BE2C (cell line): ENCODE data around the gene SUPT4H1.
A peak's percentile ranks its signal among the peaks of the same experiment; 100 is the strongest.

Experiments used
- DNase-seq: peaks from one replicate; pipeline ENCODE4 v3.0.0-alpha.2; 2020
- H3K27me3 ChIP-seq: fragments of 250-450 bp; sonication (Bioruptor Pico); 2 replicates; pipeline ENCODE4 v1.5.1; 2020; ENCODE audit warnings: mild to moderate bottlenecking
- H3K36me3 ChIP-seq: fragments of 250-450 bp; sonication (Bioruptor Pico); 2 replicates; pipeline ENCODE4 v1.5.1; 2020; ENCODE audit warnings: mild to moderate bottlenecking
- H3K4me1 ChIP-seq: fragments of 250-450 bp; sonication (Bioruptor Pico); 2 replicates; pipeline ENCODE4 v1.5.1; 2020
- H3K4me3 ChIP-seq: 2 replicates; pipeline ENCODE4 v1.5.1; 2011; ENCODE audit warnings: low read depth, low read length
- H3K9me3 ChIP-seq: fragments of 250-450 bp; sonication (Bioruptor Pico); 2 replicates; pipeline ENCODE4 v1.5.1; 2020
- TF ChIP-seq, protein P1 (sequence below): IDR thresholded peaks from 2 replicates; pipeline ENCODE4 v1.5.1; 2012; ENCODE audit warnings: mild to moderate bottlenecking, low read depth, low read length

The SUPT4H1 gene

DNA sequence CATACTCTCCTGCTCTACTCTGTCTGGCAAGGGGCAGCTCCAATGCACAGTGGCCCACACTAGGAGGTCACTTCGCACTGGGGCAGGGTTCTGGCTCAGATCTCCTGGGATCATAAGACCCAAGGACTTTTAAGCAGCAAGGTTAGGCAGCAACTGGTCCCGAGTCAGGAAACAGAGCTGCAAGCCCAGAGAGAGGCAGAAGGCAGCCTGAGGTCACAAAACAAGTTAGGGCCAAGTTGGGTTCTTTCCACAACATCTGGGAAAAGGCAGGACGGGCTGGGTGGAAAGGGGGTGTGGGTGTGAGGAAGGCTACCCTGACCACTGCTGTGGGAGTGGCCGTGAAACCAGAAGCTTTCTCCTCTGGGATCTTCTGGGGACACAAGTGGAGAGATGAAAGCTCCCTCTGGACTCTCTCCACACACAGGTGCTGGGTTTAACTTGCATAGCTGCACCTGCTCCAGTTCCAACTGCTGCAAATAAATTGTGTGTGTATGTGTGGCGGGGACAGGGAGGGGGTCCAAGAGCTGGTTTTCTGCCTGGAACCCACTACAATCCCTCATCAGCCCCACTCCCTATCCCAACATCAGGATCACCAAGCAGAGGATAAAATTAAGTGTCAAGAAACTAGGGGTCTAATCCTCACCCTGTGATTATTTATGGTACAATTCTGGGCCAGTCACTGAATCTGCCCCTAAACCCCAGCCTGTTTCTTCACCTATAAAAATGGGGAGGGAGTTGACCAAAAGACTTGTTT, 15.4 kb downstream of the SUPT4H1 start:
- Histone ChIP-seq H3K4me3 (no peak overlapping the region), H3K9me3 (no peaks in the 10 kb centered on the region), H3K4me1 (peaks cover 30% of the 10 kb centered on the region), H3K36me3 (no peaks in the 10 kb centered on the region), H3K27me3 (no peaks in the 10 kb centered on the region)
- DNase-seq: no peak
- TF ChIP-seq, protein P1, sequence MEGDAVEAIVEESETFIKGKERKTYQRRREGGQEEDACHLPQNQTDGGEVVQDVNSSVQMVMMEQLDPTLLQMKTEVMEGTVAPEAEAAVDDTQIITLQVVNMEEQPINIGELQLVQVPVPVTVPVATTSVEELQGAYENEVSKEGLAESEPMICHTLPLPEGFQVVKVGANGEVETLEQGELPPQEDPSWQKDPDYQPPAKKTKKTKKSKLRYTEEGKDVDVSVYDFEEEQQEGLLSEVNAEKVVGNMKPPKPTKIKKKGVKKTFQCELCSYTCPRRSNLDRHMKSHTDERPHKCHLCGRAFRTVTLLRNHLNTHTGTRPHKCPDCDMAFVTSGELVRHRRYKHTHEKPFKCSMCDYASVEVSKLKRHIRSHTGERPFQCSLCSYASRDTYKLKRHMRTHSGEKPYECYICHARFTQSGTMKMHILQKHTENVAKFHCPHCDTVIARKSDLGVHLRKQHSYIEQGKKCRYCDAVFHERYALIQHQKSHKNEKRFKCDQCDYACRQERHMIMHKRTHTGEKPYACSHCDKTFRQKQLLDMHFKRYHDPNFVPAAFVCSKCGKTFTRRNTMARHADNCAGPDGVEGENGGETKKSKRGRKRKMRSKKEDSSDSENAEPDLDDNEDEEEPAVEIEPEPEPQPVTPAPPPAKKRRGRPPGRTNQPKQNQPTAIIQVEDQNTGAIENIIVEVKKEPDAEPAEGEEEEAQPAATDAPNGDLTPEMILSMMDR: no peak

DNA sequence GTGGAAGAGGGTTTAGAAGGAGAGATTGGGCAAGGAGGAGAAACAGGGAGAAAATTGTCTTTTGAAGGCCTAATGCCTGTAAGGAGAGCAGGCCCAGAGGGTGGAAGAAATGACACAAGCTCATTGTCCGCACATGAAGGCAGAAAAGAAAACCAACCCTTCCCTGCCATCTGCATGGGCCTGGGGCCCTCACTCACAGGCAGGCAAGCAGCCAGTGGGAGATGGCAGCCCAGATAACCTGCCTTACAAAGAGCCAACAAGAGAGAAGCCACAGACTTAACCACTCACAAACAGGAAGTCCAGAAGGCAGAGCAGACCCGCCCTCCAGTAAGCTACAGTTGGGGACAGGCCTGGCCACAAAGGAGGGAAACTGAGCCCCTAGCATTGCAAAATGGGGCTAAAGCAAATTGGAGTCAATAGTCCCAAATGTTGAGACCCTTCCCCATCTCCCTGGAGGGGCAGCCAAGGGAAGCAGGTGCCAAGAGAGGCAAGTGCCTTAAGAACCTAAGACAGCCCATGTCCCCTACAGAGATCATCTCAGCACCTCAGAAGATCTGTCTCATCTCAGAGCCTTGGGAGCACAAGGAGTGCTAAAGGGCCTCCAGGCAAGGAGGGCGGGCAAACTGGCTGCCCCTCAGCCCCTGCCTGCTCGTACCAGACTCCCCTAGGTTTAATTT, 16.1 kb downstream of the SUPT4H1 start:
- DNase-seq: peak; percentile 43
- H3K36me3 ChIP-seq: no peaks in the 10 kb centered on the region
- H3K4me3 ChIP-seq: no peak overlapping the region
- peaks cover 30% of the 10 kb centered on the region for H3K4me1 ChIP-seq
- no peaks in the 10 kb centered on the region for H3K27me3 ChIP-seq
- TF ChIP-seq, protein P1: no peak
- H3K9me3 ChIP-seq: no peaks in the 10 kb centered on the region

DNA sequence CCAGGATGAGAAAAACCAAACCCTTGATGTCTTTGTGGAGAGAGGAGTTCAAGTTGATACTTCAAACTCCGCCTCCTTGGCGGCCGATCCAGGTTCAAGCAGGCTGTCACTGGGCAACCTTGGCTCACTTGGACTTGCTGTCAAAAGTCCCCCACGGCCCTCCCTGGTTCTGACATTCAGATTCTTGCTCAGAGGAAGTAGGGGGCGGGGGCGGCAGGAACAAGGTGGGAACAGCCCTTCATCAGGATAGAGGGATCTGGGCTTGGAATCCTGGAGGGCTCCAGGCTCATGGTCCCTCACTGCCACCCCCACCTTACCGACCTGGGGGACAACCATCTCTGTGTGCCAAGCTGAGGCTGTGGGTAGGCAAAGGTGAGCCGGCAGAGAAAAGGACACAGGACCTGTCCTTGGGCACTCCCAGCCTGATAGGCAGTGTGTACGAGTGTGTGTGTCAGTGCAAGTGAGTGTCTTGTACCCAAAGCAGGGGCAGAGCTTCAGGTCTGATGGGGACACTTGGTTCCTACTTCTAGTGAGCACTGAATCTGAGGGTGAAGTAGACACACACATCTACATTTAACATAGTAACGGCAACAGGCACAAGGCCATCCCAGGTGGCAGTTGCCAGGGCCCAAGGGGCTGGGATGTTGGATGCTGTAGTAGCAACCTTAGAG, 16.8 kb downstream of the SUPT4H1 start:
- Histone ChIP-seq H3K9me3 (no peaks in the 10 kb centered on the region), H3K36me3 (no peaks in the 10 kb centered on the region), H3K4me3 (no peak overlapping the region), H3K27me3 (no peaks in the 10 kb centered on the region), H3K4me1 (peaks cover 30% of the 10 kb centered on the region)
- no peak for DNase-seq
- TF ChIP-seq, protein P1: no peak

DNA sequence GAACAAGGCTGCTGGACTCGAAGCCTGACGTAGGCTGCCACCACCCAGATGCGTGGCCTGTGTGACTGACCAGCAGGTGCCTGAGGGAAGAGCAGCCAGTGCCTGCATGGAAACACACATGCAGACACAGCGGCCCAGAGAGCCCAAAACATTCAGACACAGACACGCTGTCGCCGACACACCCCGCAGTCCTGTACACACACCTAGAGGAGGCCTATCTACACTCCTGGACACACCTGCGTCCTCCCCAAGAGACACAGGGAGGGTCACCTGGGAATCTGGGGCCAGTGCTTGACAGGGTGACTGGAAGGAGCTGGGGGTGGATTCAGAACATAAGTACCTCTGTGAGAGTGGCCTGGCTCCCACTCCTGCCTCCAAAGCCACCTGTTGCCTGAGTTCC, 17.3 kb downstream of the SUPT4H1 start:
- Histone ChIP-seq H3K4me1 (peaks cover 30% of the 10 kb centered on the region), H3K9me3 (no peaks in the 10 kb centered on the region), H3K4me3 (no peak overlapping the region), H3K36me3 (no peaks in the 10 kb centered on the region), H3K27me3 (no peaks in the 10 kb centered on the region)
- TF ChIP-seq, protein P1: no peak
- DNase-seq: no peak

DNA sequence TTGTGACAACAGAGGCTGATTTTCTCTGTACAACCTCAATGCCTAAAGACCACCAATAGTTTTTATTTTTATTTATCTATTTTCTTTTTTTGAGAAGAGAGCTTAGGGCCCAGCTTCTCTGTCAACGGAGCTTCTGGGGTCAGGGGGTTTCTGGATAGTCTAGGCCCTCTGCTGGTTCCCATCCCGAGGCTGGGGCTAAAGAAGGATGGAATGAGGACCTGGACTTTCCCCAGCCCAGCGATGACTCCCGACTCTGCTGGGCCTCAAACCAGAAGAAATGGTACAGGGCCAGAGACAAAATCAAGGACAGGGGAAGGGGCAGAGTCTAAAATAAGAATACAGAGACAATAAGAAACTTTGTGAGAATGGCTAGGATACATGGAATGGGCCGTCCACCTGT, 17.7 kb downstream of the SUPT4H1 start:
- no peaks in the 10 kb centered on the region for H3K36me3 ChIP-seq
- no peaks in the 10 kb centered on the region for H3K27me3 ChIP-seq
- no peak for DNase-seq
- H3K9me3 ChIP-seq: no peaks in the 10 kb centered on the region
- H3K4me3 ChIP-seq: no peak overlapping the region
- H3K4me1 ChIP-seq: peaks cover 30% of the 10 kb centered on the region
- TF ChIP-seq, protein P1: no peak
